ENCODE results near the gene DEGS2.
"Not testable (repeated sequence)": the region's sequence is repeated elsewhere in the genome, so short reads cannot be mapped to it uniquely, and the experiment has no call there.

The DEGS2 gene

GRCh38 chr14:100159094-100159864, at the start of gene DEGS2:
TSS of gene DEGS2 (minus strand) at chr14:100159645. CDS start at chr14:100159587, 58 bp downstream.
- DNase-seq: peak in 1 of 3 donors; percentile 45

GRCh38 chr14:100208136-100208535, 48.7 kb upstream of the DEGS2 start:
- not testable (repeated sequence) for DNase-seq

GRCh38 chr14:100207588-100207987, 48.1 kb upstream of the DEGS2 start:
- not testable (repeated sequence) for DNase-seq

GRCh38 chr14:100204835-100205167, 45.4 kb upstream of the DEGS2 start:
- not testable (repeated sequence) for DNase-seq

- DNase-seq: no peak
Measured at GRCh38 chr14:100203962-100204834, 44.8 kb upstream of the DEGS2 start.

- no peak for DNase-seq
Measured at GRCh38 chr14:100203146-100203545, 43.7 kb upstream of the DEGS2 start.

GRCh38 chr14:100202712-100203111, 43.3 kb upstream of the DEGS2 start:
- DNase-seq: no peak

GRCh38 chr14:100201701-100202100, 42.3 kb upstream of the DEGS2 start:
- no peak for DNase-seq

- no peak for DNase-seq
Measured at GRCh38 chr14:100200311-100200710, 40.9 kb upstream of the DEGS2 start.

- DNase-seq: no peak
Measured at GRCh38 chr14:100199240-100199860, 39.9 kb upstream of the DEGS2 start.

- DNase-seq: no peak
Measured at GRCh38 chr14:100193417-100194357, 34.2 kb upstream of the DEGS2 start.

GRCh38 chr14:100192672-100193416, 33.4 kb upstream of the DEGS2 start:
- DNase-seq: peak; percentile 99

- DNase-seq: no peak
Measured at GRCh38 chr14:100192250-100192671, 32.8 kb upstream of the DEGS2 start.

GRCh38 chr14:100191584-100192249, 32.3 kb upstream of the DEGS2 start:
- DNase-seq: no peak

GRCh38 chr14:100190126-100190525, 30.7 kb upstream of the DEGS2 start:
- DNase-seq: no peak

GRCh38 chr14:100188392-100189030, 29.1 kb upstream of the DEGS2 start:
- DNase-seq: no peak

- DNase-seq: no peak
Measured at GRCh38 chr14:100187247-100187833, 27.9 kb upstream of the DEGS2 start.

GRCh38 chr14:100181876-100182551, 22.6 kb upstream of the DEGS2 start:
- not testable (repeated sequence) for DNase-seq

- not testable (repeated sequence) for DNase-seq
Measured at GRCh38 chr14:100180671-100181070, 21.2 kb upstream of the DEGS2 start.
